SK-N-SH (cell line): ENCODE measurements around the gene NFRKB. TPM values are rescaled to one million over a fixed set of nuclear protein-coding genes. Genes with fewer than 3 reads are reported as not detected.
"Not testable (repeated sequence)": the region's sequence is repeated elsewhere in the genome, so short reads cannot be mapped to it uniquely, and the experiment has no call there.

ENCODE experiments used
- CTCF ChIA-PET: fragments of 300-600, 350-600 bp; formaldehyde crosslinking; extraction: SDS; loops from one replicate; lab custom pipeline; 2021; lab: Yijun Ruan, JAX
- POLR2A ChIA-PET: fragments of 350-600 bp; sonication (Branson Sonifier 250); formaldehyde crosslinking; extraction: SDS; loops from one replicate; lab custom pipeline; 2020; ENCODE audit warnings: antibody characterized with exemption, inconsistent platforms; lab: Yijun Ruan, JAX
- DNase-seq: peaks from one replicate; pipeline ENCODE4 v3.0.0; 2012
- H2AFZ ChIP-seq: fragments of 200-600 bp; sonication (generic); 2 replicates; pipeline ENCODE4 v1.8.1; 2016; ENCODE audit warnings: antibody characterized with exemption, mild to moderate bottlenecking, low read depth
- H3F3A ChIP-seq: fragments of 200-600 bp; sonication (generic); replicated peaks from 2 replicates; pipeline ENCODE3; 2016; ENCODE audit warnings: antibody characterized with exemption, mild to moderate bottlenecking; ENCODE audit not compliant: insufficient read depth
- H3K27ac ChIP-seq, 2 experiments: fragments of 200-500 bp in 1 of 2; fragments of 200-600 bp in 1 of 2; sonication (Bioruptor generic) in 1 of 2; sonication (generic), shearing (Covaris generic) in 1 of 2; 2 replicates each; pipeline versions ENCODE4 v1.5.1 to v1.6.1; 2014 to 2016; ENCODE audit warnings: low read depth in 2 of 2, inconsistent platforms in 1 of 2, low read length in 1 of 2, mild to moderate bottlenecking in 1 of 2, mixed read lengths in 1 of 2
- H3K27me3 ChIP-seq: fragments of 200-600 bp; sonication (generic), shearing (Covaris generic); 2 replicates; pipeline ENCODE4 v1.6.1; 2016; ENCODE audit warnings: mixed run types; ENCODE audit not compliant: insufficient read depth
- H3K36me3 ChIP-seq, 2 experiments: fragments of 200-500 bp in 1 of 2; fragments of 200-600 bp in 1 of 2; sonication (Bioruptor generic) in 1 of 2; sonication (generic) in 1 of 2; replicated peaks in 1 of 2; 2 replicates each; pipeline versions ENCODE3 to v1.5.1; 2014 to 2016; ENCODE audit warnings: low read length in 1 of 2, mild to moderate bottlenecking in 1 of 2; ENCODE audit not compliant: insufficient read depth in 2 of 2, control insufficient read depth in 1 of 2
- H3K4me1 ChIP-seq, 2 experiments: fragments of 200-500 bp in 1 of 2; fragments of 200-600 bp in 1 of 2; sonication (Bioruptor generic) in 1 of 2; sonication (generic), shearing (Covaris generic) in 1 of 2; 2 replicates each; pipeline versions ENCODE4 v1.5.1 to v1.6.1; 2014 to 2016; ENCODE audit warnings: low read depth in 1 of 2, low read length in 1 of 2, mixed run types in 1 of 2; ENCODE audit not compliant: insufficient read depth in 2 of 2, control insufficient read depth in 1 of 2
- H3K4me2 ChIP-seq: fragments of 200-600 bp; sonication (generic), shearing (Covaris generic); 2 replicates; pipeline ENCODE4 v1.6.1; 2017; ENCODE audit warnings: mixed run types
- H3K4me3 ChIP-seq, 2 experiments: fragments of 200-500 bp in 1 of 2; fragments of 200-600 bp in 1 of 2; sonication (Bioruptor generic) in 1 of 2; sonication (generic), shearing (Covaris generic) in 1 of 2; 2 replicates each; pipeline versions ENCODE4 v1.5.1 to v1.8.1; 2014 to 2016; ENCODE audit warnings: low read depth in 2 of 2, inconsistent platforms in 1 of 2, low read length in 1 of 2, mild to moderate bottlenecking in 1 of 2, mixed read lengths in 1 of 2, moderate library complexity in 1 of 2
- H3K79me2 ChIP-seq: fragments of 200-600 bp; sonication (generic); 2 replicates; pipeline ENCODE4 v1.8.1; 2017; ENCODE audit warnings: mild to moderate bottlenecking; ENCODE audit not compliant: insufficient read depth
- H3K9ac ChIP-seq: fragments of 200-600 bp; sonication (generic); 2 replicates; pipeline ENCODE4 v1.6.1; 2017; ENCODE audit warnings: mixed run types
- H3K9me2 ChIP-seq: fragments of 200-600 bp; sonication (generic); 2 replicates; pipeline ENCODE4 v1.6.1; 2017; ENCODE audit warnings: mixed run types
- H3K9me3 ChIP-seq: fragments of 200-600 bp; sonication (generic); 2 replicates; pipeline ENCODE4 v1.6.1; 2017; ENCODE audit warnings: mixed run types, mild to moderate bottlenecking, moderate library complexity
- H4K20me1 ChIP-seq: fragments of 200-600 bp; sonication (generic); 2 replicates; pipeline ENCODE4 v1.6.1; 2017; ENCODE audit warnings: mild to moderate bottlenecking, mixed run types; ENCODE audit not compliant: insufficient read depth
- CHD2 ChIP-seq: fragments of 150-350 bp; IDR thresholded peaks from 2 replicates; pipeline ENCODE4 v1.6.1; 2018; ENCODE audit warnings: low read length; ENCODE audit not compliant: partially characterized antibody
- CTCF ChIP-seq: fragments of 200-600 bp; sonication (generic); IDR thresholded peaks from 2 replicates; pipeline ENCODE4 v1.6.1; 2017; ENCODE audit warnings: antibody characterized with exemption, mild to moderate bottlenecking, moderate library complexity
- ELF1 ChIP-seq: IDR thresholded peaks from 2 replicates; pipeline ENCODE4 v1.4.0; 2012
- FOSL2 ChIP-seq: IDR thresholded peaks from 2 replicates; pipeline ENCODE4 v1.4.0; 2012; ENCODE audit warnings: low read depth, mild to moderate bottlenecking, moderate library complexity, borderline replicate concordance
- GATA2 ChIP-seq: sonication (generic); formaldehyde crosslinking; IDR thresholded peaks from 2 replicates; pipeline ENCODE4 v1.5.0; 2020; ENCODE audit warnings: mild to moderate bottlenecking, missing genetic modification reagents
- MAX ChIP-seq: IDR thresholded peaks from 2 replicates; pipeline ENCODE4 v1.4.0; 2012; ENCODE audit warnings: low read depth
- MXI1 ChIP-seq: IDR thresholded peaks from 2 replicates; pipeline ENCODE4 v1.6.1; 2012; ENCODE audit warnings: mild to moderate bottlenecking, low read depth, low read length, improper control_type of control experiment
- NFIC ChIP-seq: IDR thresholded peaks from 2 replicates; pipeline ENCODE4 v1.4.0; 2012; ENCODE audit warnings: borderline replicate concordance
- NRF1 ChIP-seq: IDR thresholded peaks from 2 replicates; pipeline ENCODE4 v1.6.1; 2012; ENCODE audit warnings: low read depth, mild to moderate bottlenecking, low read length
- POLR2AphosphoS5 ChIP-seq: IDR thresholded peaks from 2 replicates; pipeline ENCODE4 v1.6.1; 2012; ENCODE audit warnings: low read depth, low read length
- RAD21 ChIP-seq: IDR thresholded peaks from 2 replicates; pipeline ENCODE4 v1.6.1; 2012; ENCODE audit warnings: mild to moderate bottlenecking, low read length
- RCOR1 ChIP-seq: fragments of 150-350 bp; IDR thresholded peaks from 2 replicates; pipeline ENCODE4 v1.6.1; 2017; ENCODE audit warnings: antibody characterized with exemption, low read length
- RFX5 ChIP-seq: IDR thresholded peaks from 2 replicates; pipeline ENCODE4 v1.6.1; 2012; ENCODE audit warnings: mild to moderate bottlenecking, improper control_type of control experiment, low read length
- SMC3 ChIP-seq: IDR thresholded peaks from 2 replicates; pipeline ENCODE4 v1.6.1; 2012; ENCODE audit warnings: low read depth, low read length, improper control_type of control experiment
- TAF1 ChIP-seq: IDR thresholded peaks from 2 replicates; pipeline ENCODE4 v1.6.1; 2012; ENCODE audit warnings: low read depth, mild to moderate bottlenecking, low read length, moderate library complexity, borderline replicate concordance
- USF1 ChIP-seq: IDR thresholded peaks from 2 replicates; pipeline ENCODE4 v1.4.0; 2012; ENCODE audit warnings: low read depth, borderline replicate concordance
- YY1 ChIP-seq: IDR thresholded peaks from 2 replicates; pipeline ENCODE4 v1.4.0; 2012; ENCODE audit warnings: low read depth, mild to moderate bottlenecking
- WGBS: methylation state at CpG from one replicate; pipeline ENCODE4 v1.1.6; 2017; ENCODE audit warnings: low lambda C conversion rate; 5-methylcytosine and 5-hydroxymethylcytosine counted together
- polyA plus RNA-seq, 3 experiments: library from polyadenylated mRNA; depleted of rRNA; stranded (reverse); fragments of >200 nt; gene quantifications; 2 replicates each; pipeline ENCODE4 v1.2.3, GENCODE V29; 2012

The NFRKB gene
- polyA plus RNA-seq, 1 of the 3 experiments (the other 2 are of a cell fraction) = 13.5 TPM

- TF ChIP-seq MAX (no peak), NFIC (no peak), RCOR1 (no peak)
Observed at GRCh38 chr11:129881570-129882170, 13.7 kb downstream of the NFRKB start (continued).

GRCh38 chr11:129880311-129880710, 15.1 kb downstream of the NFRKB start:
- no peak for TF ChIP-seq RAD21
- TF ChIP-seq, all 33 proteins: peak for 0
- no peaks in the 10 kb centered on the region for H3K9me2 ChIP-seq
- H3F3A ChIP-seq = no peaks in the 10 kb centered on the region
- 96% methylated on average over 3 of the region's 3 CpGs for WGBS
- no peak for DNase-seq
- POLR2A ChIA-PET = no interaction called here
- H3K27me3 ChIP-seq = no peaks in the 10 kb centered on the region
- H3K9me3 ChIP-seq = no peaks in the 10 kb centered on the region
- no peak overlapping the region for H3K4me2 ChIP-seq
- no peaks in the 10 kb centered on the region for H3K79me2 ChIP-seq
- no peak overlapping the region for H3K4me3 ChIP-seq
- H2AFZ ChIP-seq = no peak overlapping the region
- no peak overlapping the region for H3K27ac ChIP-seq
- H3K4me1 ChIP-seq = no peaks in the 10 kb centered on the region
- H3K9ac ChIP-seq = no peak overlapping the region
- H4K20me1 ChIP-seq = no peaks in the 10 kb centered on the region
- peaks cover 38 to 91% of the 10 kb centered on the region in 2 experiments for H3K36me3 ChIP-seq
- CTCF ChIA-PET = interaction anchor here (1.0 kb wide), 1 partner anchor 38 kb away, joined by 3 read pairs; no protein-coding TSS in a partner anchor

DNA sequence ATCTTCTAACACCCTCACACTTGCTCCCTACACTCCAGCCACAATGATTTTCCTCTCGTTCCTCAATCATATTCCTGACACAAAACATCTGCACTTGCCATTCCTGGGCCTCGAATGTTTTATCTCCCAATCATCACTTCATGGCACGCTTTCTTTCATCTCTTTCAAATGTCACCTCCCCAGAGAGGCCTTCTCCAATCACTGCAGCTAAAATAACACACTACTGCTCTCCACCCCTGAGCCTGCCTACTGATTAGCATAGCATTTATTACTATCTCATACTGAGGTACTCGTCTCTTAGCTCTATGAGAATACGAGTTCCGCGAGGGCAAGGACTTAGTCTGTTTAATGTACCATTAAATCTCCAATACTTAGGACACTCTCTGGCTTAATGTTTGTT, 23.5 kb downstream of the NFRKB start:
- Histone ChIP-seq H3K9me2 (no peaks in the 10 kb centered on the region), H3K4me3 (no peak overlapping the region), H3K9ac (no peak overlapping the region), H3K36me3 (peaks cover 29 to 86% of the 10 kb centered on the region in 2 experiments), H2AFZ (no peak overlapping the region), H3K4me2 (no peak overlapping the region), H3F3A (no peaks in the 10 kb centered on the region), H3K27me3 (no peaks in the 10 kb centered on the region), H3K9me3 (no peaks in the 10 kb centered on the region), H4K20me1 (no peaks in the 10 kb centered on the region), H3K27ac (no peak overlapping the region), H3K79me2 (no peaks in the 10 kb centered on the region), H3K4me1 (no peaks in the 10 kb centered on the region)
- TF ChIP-seq FOSL2 = no peak
- TF ChIP-seq RFX5 = no peak
- TF ChIP-seq NRF1 = no peak
- no peak for TF ChIP-seq MXI1
- TF ChIP-seq YY1 = no peak
- no peak for TF ChIP-seq CHD2
- no peak for TF ChIP-seq ELF1
- no peak for TF ChIP-seq TAF1
- no peak for TF ChIP-seq SMC3
- TF ChIP-seq USF1 = no peak
- TF ChIP-seq CTCF = no peak
- TF ChIP-seq MAX = no peak
- TF ChIP-seq POLR2AphosphoS5 = no peak
- no peak for TF ChIP-seq GATA2 (CRISPR knock-in tag)
- WGBS = 86% methylated on average over 7 of the region's 7 CpGs
- POLR2A ChIA-PET = no interaction called here
- no peak for DNase-seq
- CTCF ChIA-PET = interaction anchor here (1.1 kb wide), 1 partner anchor 27 kb away, joined by 3 read pairs; no protein-coding TSS in a partner anchor

DNA sequence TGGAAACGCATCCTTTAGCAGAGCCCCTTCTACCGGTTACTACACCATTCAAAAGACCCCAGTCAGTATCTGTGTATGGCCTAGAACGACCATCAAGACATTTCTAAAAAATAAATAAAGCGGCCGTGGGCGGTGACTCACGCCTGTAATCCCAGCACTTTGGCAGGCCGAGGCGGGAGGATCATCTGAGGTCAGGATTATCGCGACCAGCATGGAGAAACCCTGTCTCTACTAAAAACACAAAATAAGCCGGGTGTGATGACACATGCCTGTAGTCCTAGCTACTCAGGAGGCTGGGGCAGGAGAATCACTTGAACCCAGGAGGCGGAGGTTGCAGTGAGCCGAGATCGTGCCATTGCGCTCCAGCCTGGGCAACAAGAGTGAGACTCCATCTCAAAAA, 26.8 kb downstream of the NFRKB start:
- CTCF ChIA-PET, H3K9me3 ChIP-seq, H4K20me1 ChIP-seq, H3K4me3 ChIP-seq, POLR2A ChIA-PET, DNase-seq, H3K27ac ChIP-seq, H3K4me1 ChIP-seq, H3K79me2 ChIP-seq, H2AFZ ChIP-seq, H3K9ac ChIP-seq, H3K9me2 ChIP-seq, H3F3A ChIP-seq, H3K4me2 ChIP-seq, H3K27me3 ChIP-seq: not testable (repeated sequence)
- WGBS = 92% methylated on average over 16 of the region's 16 CpGs
- peaks cover 28 to 90% of the 10 kb centered on the region in 2 experiments for H3K36me3 ChIP-seq
